Right lobe of liver (tissue), 6 donors: ENCODE measurements around the gene KLHL35. TPM values are rescaled to one million over a fixed set of nuclear protein-coding genes. Genes with fewer than 3 reads are reported as not detected.

Experiments used
- ATAC-seq, 4 donors: fragments of 200-7000 bp; cut with Tn5 transposase; one replicate each; pipeline ENCODE4 v1.9.1; 2020; ENCODE audit warnings: mild to moderate bottlenecking in 4 of 4, moderate library complexity in 4 of 4
- DNase-seq, 3 donors: peaks; one replicate each; pipeline ENCODE4 v3.0.0-alpha.2; 2020
- H3K27ac ChIP-seq, 3 donors: fragments of 200-600 bp; one replicate each; pipeline ENCODE4 v1.8.0; 2022
- H3K27me3 ChIP-seq, 2 donors: fragments of 200-600 bp; one replicate each; pipeline ENCODE4 v1.8.0; 2022
- H3K36me3 ChIP-seq, 4 donors: fragments of 200-600 bp; sonication (generic) in 1 of 4; one replicate each; pipeline versions ENCODE4 v1.5.1 to v1.8.0; 2017 to 2022; ENCODE audit warnings: control low read depth in 1 of 4
- H3K4me1 ChIP-seq, 4 donors: fragments of 200-600 bp; sonication (generic) in 1 of 4; one replicate each; pipeline versions ENCODE4 v1.5.1 to v1.8.0; 2017 to 2022; ENCODE audit warnings: control low read depth in 1 of 4
- H3K4me3 ChIP-seq, 3 donors: fragments of 200-600 bp; one replicate each; pipeline ENCODE4 v1.8.0; 2022
- H3K9me3 ChIP-seq, 4 donors: fragments of 200-600 bp; sonication (generic) in 1 of 4; one replicate each; pipeline versions ENCODE4 v1.5.1 to v1.8.0; 2017 to 2022; ENCODE audit warnings: control low read depth in 1 of 4
- POLR2A ChIP-seq: fragments of 450-650 bp; IDR thresholded peaks from one replicate; pipeline ENCODE4 v1.6.1; 2017; ENCODE audit warnings: antibody characterized with exemption, mild to moderate bottlenecking
- WGBS: methylation state at CpG from one replicate; pipeline ENCODE4 v1.1.6; 2018; ENCODE audit warnings: low coverage, low lambda C conversion rate; ENCODE audit not compliant: insufficient coverage; ENCODE audit errors: missing lambda C conversion rate; 5-methylcytosine and 5-hydroxymethylcytosine counted together
- intact Hi-C, 2 donors: fragments of 100-400 bp; cut with DNase I; formaldehyde crosslinking; loops; one replicate each; pipeline versions ENCODE4 v1.11.2 to v1.14.1; 2022
- total RNA-seq, 6 experiments: library from RNA; depleted of rRNA in 2 of 6; stranded (reverse); fragments of >200 nt in 2 of 6; fragmentation: NEBNext Ultra II Directional in 3 of 6; extraction: Animal tissue kit (Norgen Biotek cat#: 25700) in 3 of 6; gene quantifications; one replicate each; pipeline versions ENCODE4 v1.1.0 to v1.2.4, GENCODE V29; 2016 to 2023
- TF ChIP-seq, protein P1 (sequence below), 4 donors: fragments of 200-600 bp in 3 of 4; fragments of 450-650 bp in 1 of 4; IDR thresholded peaks; one replicate each; pipeline versions ENCODE4 v1.5.1 to v1.8.0; 2016 to 2022; ENCODE audit warnings: antibody characterized with exemption in 4 of 4, mild to moderate bottlenecking in 2 of 4
- donor health status: DM: no; HTN: yes; CAD: no.
- donor health status: DM: no; HTN: no; CAD: no.
- donor health status: DM: no; HTN: no; CAD: no.
- donor health status: DM: no; HTN: yes; CAD: no.
- donor health status: DM: no; HTN: yes; CAD: no.

The KLHL35 gene
- total RNA-seq, 6 experiments from 2014 or later: 0.09 TPM; not detected in 5

DNA sequence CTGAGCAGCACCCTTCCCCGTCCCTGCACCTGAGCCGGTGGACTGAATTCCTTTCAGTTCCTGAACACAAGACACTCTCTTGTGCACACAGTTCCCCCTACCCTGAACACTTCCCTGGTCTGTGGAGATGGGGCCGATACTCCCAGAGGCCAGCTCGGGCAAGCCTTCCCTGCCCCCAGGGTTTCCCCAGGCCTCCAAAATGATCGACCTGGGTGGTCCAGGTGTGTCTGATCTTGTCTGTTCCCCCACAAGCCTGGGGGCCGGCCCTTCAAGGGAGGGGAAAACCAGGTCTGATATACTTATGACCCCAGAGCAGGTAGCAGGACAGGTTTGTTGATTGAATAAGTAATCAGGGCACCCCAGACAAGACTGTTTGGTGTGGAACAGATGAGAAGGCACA lies 40.7 kb upstream of the KLHL35 start:
- Histone ChIP-seq H3K36me3 (no peaks in the 10 kb centered on the region), H3K4me3 (no peak overlapping the region), H3K27ac (no peak overlapping the region), H3K9me3 (no peaks in the 10 kb centered on the region), H3K4me1 (peaks cover 0 to 3% (median 0%) of the 10 kb centered on the region in 4 donors), H3K27me3 (no peaks in the 10 kb centered on the region)
- WGBS: 62% methylated on average over 2 of the region's 6 CpGs
- ATAC-seq: no peak
- TF ChIP-seq, protein P1, sequence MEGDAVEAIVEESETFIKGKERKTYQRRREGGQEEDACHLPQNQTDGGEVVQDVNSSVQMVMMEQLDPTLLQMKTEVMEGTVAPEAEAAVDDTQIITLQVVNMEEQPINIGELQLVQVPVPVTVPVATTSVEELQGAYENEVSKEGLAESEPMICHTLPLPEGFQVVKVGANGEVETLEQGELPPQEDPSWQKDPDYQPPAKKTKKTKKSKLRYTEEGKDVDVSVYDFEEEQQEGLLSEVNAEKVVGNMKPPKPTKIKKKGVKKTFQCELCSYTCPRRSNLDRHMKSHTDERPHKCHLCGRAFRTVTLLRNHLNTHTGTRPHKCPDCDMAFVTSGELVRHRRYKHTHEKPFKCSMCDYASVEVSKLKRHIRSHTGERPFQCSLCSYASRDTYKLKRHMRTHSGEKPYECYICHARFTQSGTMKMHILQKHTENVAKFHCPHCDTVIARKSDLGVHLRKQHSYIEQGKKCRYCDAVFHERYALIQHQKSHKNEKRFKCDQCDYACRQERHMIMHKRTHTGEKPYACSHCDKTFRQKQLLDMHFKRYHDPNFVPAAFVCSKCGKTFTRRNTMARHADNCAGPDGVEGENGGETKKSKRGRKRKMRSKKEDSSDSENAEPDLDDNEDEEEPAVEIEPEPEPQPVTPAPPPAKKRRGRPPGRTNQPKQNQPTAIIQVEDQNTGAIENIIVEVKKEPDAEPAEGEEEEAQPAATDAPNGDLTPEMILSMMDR (IDR thresholded peaks at IDR 0.05): no peak
- TF ChIP-seq POLR2A: no peak
- DNase-seq: peak in 1 of 3 donors; percentile 37
- intact Hi-C loops: no loop called here

DNA sequence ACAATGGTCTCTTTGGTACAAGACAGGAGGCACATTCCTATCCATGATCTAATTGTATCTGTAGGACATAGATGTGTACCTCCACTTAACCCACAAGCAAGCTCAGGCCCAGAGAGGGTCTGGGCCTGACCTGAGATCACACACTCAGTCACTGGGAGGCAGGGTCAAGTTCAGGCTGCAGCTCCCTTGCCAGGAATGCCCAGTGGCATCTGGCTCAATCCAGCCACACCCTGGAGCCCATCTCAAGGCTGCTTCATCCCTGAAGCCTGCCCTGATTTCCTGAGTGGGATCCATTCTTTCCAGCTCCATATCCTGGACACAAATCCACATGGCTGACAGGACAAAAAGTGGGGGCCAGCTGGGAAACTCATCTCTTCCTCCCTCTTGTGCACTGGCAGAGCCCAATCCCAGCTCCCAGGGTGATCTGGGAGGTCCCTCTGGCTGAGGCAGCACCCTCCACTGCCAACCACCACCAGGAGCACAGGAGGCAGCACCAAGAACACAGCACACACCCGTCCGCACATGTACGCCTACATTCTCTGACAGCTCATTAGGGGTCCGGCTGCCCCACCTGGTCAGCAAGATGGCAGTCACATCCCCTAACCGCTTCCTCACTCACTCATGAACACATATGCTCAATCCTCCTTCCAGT lies 39.2 kb upstream of the KLHL35 start:
- DNase-seq (peak in 1 of 3 donors; percentile 41), ATAC-seq (no peak)
- H3K27ac ChIP-seq: no peak overlapping the region
- intact Hi-C loops: no loop called here
- H3K36me3 ChIP-seq: no peaks in the 10 kb centered on the region
- H3K4me1 ChIP-seq: peaks cover 0 to 3% (median 0%) of the 10 kb centered on the region in 4 donors
- H3K9me3 ChIP-seq: no peaks in the 10 kb centered on the region
- WGBS: 88% methylated on average over 1 of the region's 5 CpGs
- no peak overlapping the region for H3K4me3 ChIP-seq
- TF ChIP-seq POLR2A: no peak
- TF ChIP-seq, protein P1 (IDR thresholded peaks at IDR 0.05): no peak
- no peaks in the 10 kb centered on the region for H3K27me3 ChIP-seq

DNA sequence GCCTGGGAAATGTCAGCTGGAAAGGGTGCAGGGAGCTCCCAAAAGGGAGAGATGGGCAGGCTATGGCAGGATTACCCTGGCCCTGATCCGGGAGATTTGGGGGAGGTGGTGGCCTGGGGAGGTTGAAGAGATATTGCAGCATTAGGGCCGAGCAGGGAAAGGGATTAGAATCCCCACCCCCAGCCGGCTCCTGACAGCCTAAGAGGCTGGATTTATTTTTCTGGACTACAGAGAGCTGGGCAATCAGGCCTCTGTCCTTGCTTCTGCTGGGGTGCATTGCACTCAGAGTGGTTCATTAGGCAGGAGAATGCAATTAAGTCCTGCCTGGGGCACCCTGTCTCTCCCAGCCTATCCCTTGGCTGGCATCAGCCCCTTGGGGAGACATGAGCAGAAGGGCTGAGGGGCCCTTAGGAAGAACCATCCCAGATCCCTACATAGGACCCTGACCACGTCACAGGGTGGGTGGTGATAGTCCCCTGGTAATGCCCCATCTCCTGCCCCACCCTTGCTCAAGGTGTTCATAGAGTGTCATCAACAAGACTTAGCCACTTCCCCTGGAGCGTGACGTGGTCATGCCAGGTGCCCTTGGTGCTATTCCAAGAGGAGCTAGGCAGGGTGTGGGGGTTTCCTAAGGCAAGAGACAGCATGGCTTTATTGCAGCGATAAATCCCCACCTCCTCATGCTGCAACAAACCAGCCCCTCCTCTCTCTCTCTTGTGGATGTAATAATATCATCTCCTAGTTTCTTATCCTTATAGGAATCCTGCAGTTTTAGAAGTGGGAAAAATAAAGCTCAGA lies 38.4 kb upstream of the KLHL35 start:
- no peaks in the 10 kb centered on the region for H3K27me3 ChIP-seq
- H3K4me3 ChIP-seq: no peak overlapping the region
- no peak for ATAC-seq
- intact Hi-C loops: no loop called here
- no peak for TF ChIP-seq POLR2A
- TF ChIP-seq, protein P1 (IDR thresholded peaks at IDR 0.05): no peak
- peak in 1 of 3 donors; percentile 17 for DNase-seq
- H3K36me3 ChIP-seq: no peaks in the 10 kb centered on the region
- WGBS: 83% methylated on average over 3 of the region's 7 CpGs
- H3K27ac ChIP-seq: no peak overlapping the region
- H3K9me3 ChIP-seq: no peaks in the 10 kb centered on the region
- H3K4me1 ChIP-seq: no peaks in the 10 kb centered on the region

DNA sequence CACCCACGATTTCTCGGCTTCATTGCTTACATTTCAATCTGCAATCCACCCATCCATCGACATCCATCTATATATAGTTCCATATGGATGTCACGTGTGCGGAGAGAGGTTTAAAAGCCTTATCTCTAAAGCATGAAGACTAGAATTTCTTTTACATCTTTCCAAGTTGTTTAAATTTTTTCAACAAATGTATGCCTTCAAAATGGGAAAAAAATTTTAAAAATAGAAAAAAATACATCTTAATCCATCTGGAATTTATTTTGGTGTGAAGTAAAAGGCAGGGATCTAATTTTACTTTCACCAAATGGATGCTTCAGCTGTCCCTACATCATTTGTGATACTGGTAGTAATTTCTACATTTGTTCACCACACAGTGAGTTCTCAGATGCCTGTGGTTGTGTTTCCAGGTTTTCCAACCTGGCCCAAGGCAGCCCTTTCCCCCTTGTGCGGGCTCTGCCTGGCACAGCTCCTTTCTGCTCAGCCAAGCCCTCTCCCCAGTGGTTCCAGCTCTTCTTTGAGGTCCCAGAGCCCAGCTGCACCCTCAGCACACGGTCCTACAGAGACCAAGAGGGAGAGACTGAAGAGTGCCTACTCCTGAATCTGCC lies 37.6 kb upstream of the KLHL35 start:
- peak in 1 of 3 donors; percentile 21 for DNase-seq
- Histone ChIP-seq H3K4me1 (no peaks in the 10 kb centered on the region), H3K27me3 (no peaks in the 10 kb centered on the region), H3K27ac (no peak overlapping the region), H3K4me3 (no peak overlapping the region), H3K9me3 (no peaks in the 10 kb centered on the region), H3K36me3 (no peaks in the 10 kb centered on the region)
- no peak for ATAC-seq
- intact Hi-C loops: no loop called here
- WGBS: 72% methylated on average over 6 of the region's 7 CpGs
- TF ChIP-seq POLR2A: no peak
- TF ChIP-seq, protein P1 (IDR thresholded peaks at IDR 0.05): no peak
